Uterus (tissue), 4 donors: ENCODE results near the gene RTP1. TPM values are rescaled to one million over a fixed set of nuclear protein-coding genes. Genes with fewer than 3 reads are reported as not detected.
"Not testable (repeated sequence)": the region's sequence is repeated elsewhere in the genome, so short reads cannot be mapped to it uniquely, and the experiment has no call there.

Source experiments
- DNase-seq, 2 donors: peaks; one replicate each; pipeline ENCODE4 v3.0.0-alpha.2; 2019 to 2020
- H3K27ac ChIP-seq, 2 donors: fragments of 200-600 bp; sonication (generic); 1 replicate in 1 of 2; 2 replicates in 1 of 2; pipeline ENCODE4 v1.5.1; 2016 to 2018
- H3K27me3 ChIP-seq, 2 donors: fragments of 200-600 bp; sonication (generic); one replicate each; pipeline ENCODE4 v1.5.1; 2018 to 2019; ENCODE audit warnings: control low read depth in 1 of 2
- H3K36me3 ChIP-seq, 2 donors: fragments of 200-600 bp; sonication (generic); one replicate each; pipeline ENCODE4 v1.5.1; 2019; ENCODE audit warnings: control low read depth in 1 of 2
- H3K4me1 ChIP-seq, 2 donors: fragments of 200-600 bp; sonication (generic); one replicate each; pipeline ENCODE4 v1.5.1; 2018 to 2019; ENCODE audit warnings: control low read depth in 1 of 2
- H3K4me3 ChIP-seq, 2 donors: fragments of 200-600 bp; sonication (generic); 1 replicate in 1 of 2; 2 replicates in 1 of 2; pipeline ENCODE4 v1.5.1; 2018 to 2019; ENCODE audit warnings: mild to moderate bottlenecking in 1 of 2
- H3K9me3 ChIP-seq, 2 donors: fragments of 200-600 bp; sonication (generic); one replicate each; pipeline ENCODE4 v1.5.1; 2019; ENCODE audit warnings: control low read depth in 1 of 2
- POLR2A ChIP-seq, 2 donors: fragments of 450-650 bp; IDR thresholded peaks; one replicate each; pipeline ENCODE4 v1.6.1; 2016; ENCODE audit warnings: antibody characterized with exemption in 2 of 2, mild to moderate bottlenecking in 1 of 2, moderate library complexity in 1 of 2
- intact Hi-C: fragments of 100-400 bp; cut with DNase I; formaldehyde crosslinking; loops from one replicate; pipeline ENCODE4 v1.15.1; 2023; ENCODE audit warnings: low total_unique reads
- total RNA-seq, 4 donors: library from RNA; depleted of rRNA in 3 of 4; stranded (reverse); fragments of >200 nt in 3 of 4; gene quantifications; one replicate each; pipeline versions ENCODE4 v1.1.0 to v1.2.4, GENCODE V29; 2014 to 2023
- TF ChIP-seq, protein P1 (sequence below), 4 experiments: fragments of 200-600 bp in 2 of 4; fragments of 450-650 bp in 2 of 4; sonication (generic) in 2 of 4; IDR thresholded peaks; one replicate each; pipeline ENCODE4 v1.5.1; 2016 to 2019; ENCODE audit warnings: antibody characterized with exemption in 4 of 4, mild to moderate bottlenecking in 2 of 4, moderate library complexity in 1 of 4
- donor health status: DM: yes; HTN: yes; CAD: no.

Gene RTP1
- total RNA-seq, 4 donors from 2014 or later, result not detected

DNA sequence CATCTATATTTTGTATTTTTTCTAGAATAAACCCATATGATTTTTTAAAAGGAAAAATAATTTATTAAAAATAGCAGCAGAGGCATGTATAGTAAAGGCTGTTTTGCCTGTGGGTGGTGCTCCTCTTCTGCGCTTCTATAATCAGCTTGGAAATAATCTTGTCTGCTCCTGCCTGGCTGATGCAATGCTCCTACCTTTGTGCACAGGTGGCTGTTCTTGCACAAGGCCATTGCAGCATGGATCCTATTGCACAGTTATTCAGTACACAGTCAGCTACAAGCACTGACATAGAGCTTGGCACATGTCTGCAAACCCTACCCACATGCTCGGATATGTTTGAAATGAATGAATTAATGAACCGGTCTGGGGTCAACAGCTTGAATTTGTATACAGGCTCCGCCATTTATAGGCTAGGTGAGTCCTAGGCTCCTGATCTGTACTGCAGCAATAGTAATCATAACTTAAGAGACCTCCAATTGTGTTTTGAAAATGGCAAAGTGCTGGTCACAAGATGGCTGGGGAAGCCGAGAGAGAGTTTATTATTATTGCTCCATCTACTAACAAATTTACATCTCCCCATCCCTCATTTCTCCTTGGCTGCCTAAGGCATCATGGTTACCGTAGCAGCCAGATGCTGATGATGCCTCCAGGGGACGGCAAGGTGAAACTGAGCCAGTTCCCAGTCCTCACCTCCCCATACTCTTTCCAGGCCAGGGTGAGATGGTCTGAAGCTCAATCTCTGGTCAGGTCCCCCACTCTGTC, 532 bp upstream of the RTP1 start:
- Histone ChIP-seq H3K27me3 (no peaks in the 10 kb centered on the region), H3K9me3 (no peaks in the 10 kb centered on the region), H3K4me3 (no peak overlapping the region), H3K36me3 (no peaks in the 10 kb centered on the region), H3K27ac (no peak overlapping the region), H3K4me1 (no peaks in the 10 kb centered on the region)
- intact Hi-C loops, result no loop called here
- TF ChIP-seq, protein P1, sequence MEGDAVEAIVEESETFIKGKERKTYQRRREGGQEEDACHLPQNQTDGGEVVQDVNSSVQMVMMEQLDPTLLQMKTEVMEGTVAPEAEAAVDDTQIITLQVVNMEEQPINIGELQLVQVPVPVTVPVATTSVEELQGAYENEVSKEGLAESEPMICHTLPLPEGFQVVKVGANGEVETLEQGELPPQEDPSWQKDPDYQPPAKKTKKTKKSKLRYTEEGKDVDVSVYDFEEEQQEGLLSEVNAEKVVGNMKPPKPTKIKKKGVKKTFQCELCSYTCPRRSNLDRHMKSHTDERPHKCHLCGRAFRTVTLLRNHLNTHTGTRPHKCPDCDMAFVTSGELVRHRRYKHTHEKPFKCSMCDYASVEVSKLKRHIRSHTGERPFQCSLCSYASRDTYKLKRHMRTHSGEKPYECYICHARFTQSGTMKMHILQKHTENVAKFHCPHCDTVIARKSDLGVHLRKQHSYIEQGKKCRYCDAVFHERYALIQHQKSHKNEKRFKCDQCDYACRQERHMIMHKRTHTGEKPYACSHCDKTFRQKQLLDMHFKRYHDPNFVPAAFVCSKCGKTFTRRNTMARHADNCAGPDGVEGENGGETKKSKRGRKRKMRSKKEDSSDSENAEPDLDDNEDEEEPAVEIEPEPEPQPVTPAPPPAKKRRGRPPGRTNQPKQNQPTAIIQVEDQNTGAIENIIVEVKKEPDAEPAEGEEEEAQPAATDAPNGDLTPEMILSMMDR (IDR thresholded peaks at IDR 0.05), result no peak
- TF ChIP-seq POLR2A (IDR thresholded peaks at IDR 0.05), result no peak
- DNase-seq, result no peak

DNA sequence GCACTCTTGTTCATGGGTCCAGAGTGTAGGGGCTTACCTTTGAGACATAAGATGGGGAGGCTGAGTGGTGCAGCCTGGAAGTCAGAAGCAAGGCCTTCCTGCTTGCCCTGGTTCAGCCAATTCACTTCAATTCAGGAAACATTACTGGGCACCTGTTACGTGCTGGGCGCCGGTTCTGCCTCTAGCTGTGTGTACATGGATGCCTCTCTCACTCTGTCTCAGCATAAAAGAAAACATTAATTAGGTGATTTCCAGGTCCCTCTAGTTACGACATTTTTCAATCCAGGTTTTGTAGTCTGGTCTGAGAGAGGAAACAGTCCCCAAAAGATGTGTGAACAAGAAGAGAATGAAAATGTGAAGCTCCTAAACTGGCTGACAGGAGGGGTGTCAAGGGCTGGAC, 1.2 kb downstream of the RTP1 start:
- Histone ChIP-seq H3K36me3 (no peaks in the 10 kb centered on the region), H3K27me3 (no peaks in the 10 kb centered on the region), H3K4me3 (no peak overlapping the region), H3K9me3 (no peaks in the 10 kb centered on the region), H3K4me1 (no peaks in the 10 kb centered on the region), H3K27ac (no peak overlapping the region)
- intact Hi-C loops, result no loop called here
- no peak for DNase-seq
- TF ChIP-seq POLR2A (IDR thresholded peaks at IDR 0.05), result no peak
- TF ChIP-seq, protein P1 (IDR thresholded peaks at IDR 0.05), result no peak

DNA sequence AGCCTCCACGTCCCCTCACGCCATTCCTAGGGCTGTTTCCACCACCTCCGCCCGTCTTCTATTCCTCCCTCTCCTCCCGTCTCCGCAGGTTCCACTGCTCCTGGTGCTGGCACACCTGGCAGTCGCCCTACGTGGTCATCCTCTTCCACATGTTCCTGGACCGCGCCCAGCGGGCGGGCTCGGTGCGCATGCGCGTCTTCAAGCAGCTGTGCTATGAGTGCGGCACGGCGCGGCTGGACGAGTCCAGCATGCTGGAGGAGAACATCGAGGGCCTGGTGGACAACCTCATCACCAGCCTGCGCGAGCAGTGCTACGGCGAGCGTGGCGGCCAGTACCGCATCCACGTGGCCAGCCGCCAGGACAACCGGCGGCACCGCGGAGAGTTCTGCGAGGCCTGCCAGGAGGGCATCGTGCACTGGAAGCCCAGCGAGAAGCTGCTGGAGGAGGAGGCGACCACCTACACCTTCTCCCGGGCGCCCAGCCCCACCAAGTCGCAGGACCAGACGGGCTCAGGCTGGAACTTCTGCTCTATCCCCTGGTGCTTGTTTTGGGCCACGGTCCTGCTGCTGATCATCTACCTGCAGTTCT, 2.3 kb downstream of the RTP1 start:
- H3K27me3 ChIP-seq, H3K36me3 ChIP-seq, H3K27ac ChIP-seq, intact Hi-C loops, H3K9me3 ChIP-seq, H3K4me3 ChIP-seq, H3K4me1 ChIP-seq, DNase-seq: not testable (repeated sequence)

DNA sequence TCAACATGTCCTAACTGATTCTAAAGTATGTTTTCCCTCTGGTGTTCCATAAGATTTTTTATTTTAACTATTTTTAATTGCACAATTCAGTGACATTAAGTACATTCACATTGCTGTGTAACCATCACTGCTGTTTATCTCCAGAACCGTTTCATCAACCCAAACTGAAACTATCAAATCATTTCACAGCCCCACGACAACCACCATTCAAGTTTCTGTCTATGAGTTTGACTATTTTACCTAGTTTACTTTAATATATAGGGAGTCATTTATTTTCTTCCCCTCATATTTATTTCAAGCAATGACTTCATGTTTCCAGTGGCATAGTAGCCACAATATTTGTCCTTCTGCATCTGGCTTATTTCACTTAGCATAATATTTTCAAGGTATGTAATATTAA, 8.4 kb downstream of the RTP1 start:
- peaks cover 8 to 14% of the 10 kb centered on the region in 2 donors for H3K4me1 ChIP-seq
- H3K36me3 ChIP-seq, result no peaks in the 10 kb centered on the region
- no peak for DNase-seq
- H3K27ac ChIP-seq, result no peak overlapping the region
- intact Hi-C loops, result no loop called here
- no peaks in the 10 kb centered on the region for H3K9me3 ChIP-seq
- no peak overlapping the region for H3K4me3 ChIP-seq
- no peaks in the 10 kb centered on the region for H3K27me3 ChIP-seq
- TF ChIP-seq, protein P1 (IDR thresholded peaks at IDR 0.05), result no peak

DNA sequence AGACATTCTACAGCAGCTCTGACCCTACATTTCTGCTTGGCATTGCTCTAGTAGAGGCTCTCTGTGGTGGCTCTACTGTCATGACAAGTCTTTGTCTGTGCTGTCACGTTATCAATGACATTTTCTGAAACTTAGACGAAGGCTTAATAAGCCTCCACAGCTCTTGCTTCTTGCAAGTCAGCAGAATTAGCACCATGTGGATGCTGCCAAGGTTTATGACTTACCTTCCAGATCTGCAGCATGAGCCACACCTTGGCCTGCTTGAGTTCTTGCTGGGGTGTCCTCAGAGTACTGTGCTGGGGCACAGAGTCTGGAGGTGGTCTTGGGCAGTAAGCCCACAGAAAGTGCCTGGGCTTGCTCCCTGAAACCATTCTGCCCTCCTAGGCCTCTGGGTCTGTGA, 9.8 kb downstream of the RTP1 start:
- intact Hi-C loops, result no loop called here
- Histone ChIP-seq H3K4me1 (peaks cover 14 to 15% of the 10 kb centered on the region in 2 donors), H3K27ac (peak overlapping the region; percentile 50 to 73), H3K4me3 (no peak overlapping the region), H3K36me3 (no peaks in the 10 kb centered on the region), H3K27me3 (no peaks in the 10 kb centered on the region), H3K9me3 (no peaks in the 10 kb centered on the region)
- no peak for TF ChIP-seq POLR2A (IDR thresholded peaks at IDR 0.05)
- TF ChIP-seq, protein P1 (IDR thresholded peaks at IDR 0.05), result no peak
- no peak for DNase-seq
